ENCODE measurements around the gene AP2M1. TPM values are rescaled to one million over a fixed set of nuclear protein-coding genes. Genes with fewer than 3 reads are reported as not detected.

The AP2M1 gene
- total and polyA plus RNA-seq, 2 of the 13 experiments (the other 11 are each of a cell fraction or from before 2014, with no cell fraction given) = 126 to 146 TPM

DNA sequence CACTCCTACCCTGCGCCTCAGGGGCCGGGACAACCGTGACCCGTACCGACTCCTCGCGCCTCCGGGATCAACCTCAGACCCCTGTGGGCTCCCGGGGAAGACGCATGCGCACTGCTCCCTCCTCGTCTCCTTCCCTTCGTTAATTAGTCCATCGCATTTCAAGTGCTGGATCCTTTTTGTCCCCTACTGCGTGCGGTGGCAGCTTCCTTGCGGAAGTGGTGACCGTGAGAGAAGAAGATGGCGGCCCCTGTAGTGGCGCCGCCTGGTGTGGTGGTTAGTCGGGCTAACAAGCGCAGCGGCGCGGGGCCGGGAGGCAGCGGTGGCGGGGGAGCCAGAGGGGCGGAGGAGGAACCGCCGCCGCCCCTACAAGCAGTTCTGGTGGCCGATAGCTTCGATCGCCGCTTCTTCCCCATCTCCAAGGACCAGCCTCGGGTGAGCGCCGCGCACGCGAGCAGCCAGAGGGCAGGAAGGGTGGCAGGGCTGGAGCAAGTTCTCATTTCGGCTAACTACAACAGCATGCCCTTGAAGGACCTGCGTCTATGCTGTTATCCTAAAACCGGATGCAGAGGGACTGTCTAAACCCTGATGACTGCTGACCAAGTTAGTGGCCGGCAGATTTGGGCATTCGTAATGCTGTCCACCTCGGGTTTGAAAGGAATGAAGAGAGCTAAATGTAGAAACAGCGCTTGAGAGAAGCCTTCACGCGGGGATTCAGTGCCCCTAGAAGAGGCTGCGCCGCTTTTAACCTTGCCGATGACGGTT lies 39.3 kb upstream of the AP2M1 start, which contains the start of gene EIF2B5 (continued):
- TF ChIP-seq, protein P1, sequence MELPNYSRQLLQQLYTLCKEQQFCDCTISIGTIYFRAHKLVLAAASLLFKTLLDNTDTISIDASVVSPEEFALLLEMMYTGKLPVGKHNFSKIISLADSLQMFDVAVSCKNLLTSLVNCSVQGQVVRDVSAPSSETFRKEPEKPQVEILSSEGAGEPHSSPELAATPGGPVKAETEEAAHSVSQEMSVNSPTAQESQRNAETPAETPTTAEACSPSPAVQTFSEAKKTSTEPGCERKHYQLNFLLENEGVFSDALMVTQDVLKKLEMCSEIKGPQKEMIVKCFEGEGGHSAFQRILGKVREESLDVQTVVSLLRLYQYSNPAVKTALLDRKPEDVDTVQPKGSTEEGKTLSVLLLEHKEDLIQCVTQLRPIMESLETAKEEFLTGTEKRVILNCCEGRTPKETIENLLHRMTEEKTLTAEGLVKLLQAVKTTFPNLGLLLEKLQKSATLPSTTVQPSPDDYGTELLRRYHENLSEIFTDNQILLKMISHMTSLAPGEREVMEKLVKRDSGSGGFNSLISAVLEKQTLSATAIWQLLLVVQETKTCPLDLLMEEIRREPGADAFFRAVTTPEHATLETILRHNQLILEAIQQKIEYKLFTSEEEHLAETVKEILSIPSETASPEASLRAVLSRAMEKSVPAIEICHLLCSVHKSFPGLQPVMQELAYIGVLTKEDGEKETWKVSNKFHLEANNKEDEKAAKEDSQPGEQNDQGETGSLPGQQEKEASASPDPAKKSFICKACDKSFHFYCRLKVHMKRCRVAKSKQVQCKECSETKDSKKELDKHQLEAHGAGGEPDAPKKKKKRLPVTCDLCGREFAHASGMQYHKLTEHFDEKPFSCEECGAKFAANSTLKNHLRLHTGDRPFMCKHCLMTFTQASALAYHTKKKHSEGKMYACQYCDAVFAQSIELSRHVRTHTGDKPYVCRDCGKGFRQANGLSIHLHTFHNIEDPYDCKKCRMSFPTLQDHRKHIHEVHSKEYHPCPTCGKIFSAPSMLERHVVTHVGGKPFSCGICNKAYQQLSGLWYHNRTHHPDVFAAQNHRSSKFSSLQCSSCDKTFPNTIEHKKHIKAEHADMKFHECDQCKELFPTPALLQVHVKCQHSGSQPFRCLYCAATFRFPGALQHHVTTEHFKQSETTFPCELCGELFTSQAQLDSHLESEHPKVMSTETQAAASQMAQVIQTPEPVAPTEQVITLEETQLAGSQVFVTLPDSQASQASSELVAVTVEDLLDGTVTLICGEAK (IDR thresholded peaks at IDR 0.05) = no peak
- TF ChIP-seq, protein P1 (CRISPR knock-in tag; IDR thresholded peaks at IDR 0.05) = peak; percentile 79; the same call in 1 of the 2 replicates
- TF ChIP-seq THRA (CRISPR knock-in tag; IDR thresholded peaks at IDR 0.05; ENCODE audit: borderline replicate concordance) (peak; percentile 76), ZNF775 (CRISPR knock-in tag; IDR thresholded peaks at IDR 0.05; ENCODE audit: borderline replicate concordance) (0 out of 2 replicates have a peak, but pooled peaks have one; percentile 41), RXRA (CRISPR knock-in tag; IDR thresholded peaks at IDR 0.05) (peak; percentile 73), ZNF430 (CRISPR knock-in tag; IDR thresholded peaks at IDR 0.05) (peak; percentile 85; the same call in 1 of the 2 replicates), FOXO1 (CRISPR knock-in tag; IDR thresholded peaks at IDR 0.05) (no peak; the same call in none of the 2 replicates), ZNF225 (CRISPR knock-in tag; IDR thresholded peaks at IDR 0.05) (no peak), KDM1A (CRISPR knock-in tag; IDR thresholded peaks at IDR 0.05) (no peak), RFX5 (IDR thresholded peaks at IDR 0.05; ENCODE audit: low read depth, low read length) (no peak), MYC (CRISPR knock-in tag; IDR thresholded peaks at IDR 0.05; ENCODE audit: borderline replicate concordance) (peak; percentile 94), ZNF770 (CRISPR knock-in tag; IDR thresholded peaks at IDR 0.05) (no peak; the same call in 1 of the 2 replicates), ESRRA (CRISPR knock-in tag; IDR thresholded peaks at IDR 0.05; ENCODE audit: low read depth) (no peak)
- TF ChIP-seq, protein P2, sequence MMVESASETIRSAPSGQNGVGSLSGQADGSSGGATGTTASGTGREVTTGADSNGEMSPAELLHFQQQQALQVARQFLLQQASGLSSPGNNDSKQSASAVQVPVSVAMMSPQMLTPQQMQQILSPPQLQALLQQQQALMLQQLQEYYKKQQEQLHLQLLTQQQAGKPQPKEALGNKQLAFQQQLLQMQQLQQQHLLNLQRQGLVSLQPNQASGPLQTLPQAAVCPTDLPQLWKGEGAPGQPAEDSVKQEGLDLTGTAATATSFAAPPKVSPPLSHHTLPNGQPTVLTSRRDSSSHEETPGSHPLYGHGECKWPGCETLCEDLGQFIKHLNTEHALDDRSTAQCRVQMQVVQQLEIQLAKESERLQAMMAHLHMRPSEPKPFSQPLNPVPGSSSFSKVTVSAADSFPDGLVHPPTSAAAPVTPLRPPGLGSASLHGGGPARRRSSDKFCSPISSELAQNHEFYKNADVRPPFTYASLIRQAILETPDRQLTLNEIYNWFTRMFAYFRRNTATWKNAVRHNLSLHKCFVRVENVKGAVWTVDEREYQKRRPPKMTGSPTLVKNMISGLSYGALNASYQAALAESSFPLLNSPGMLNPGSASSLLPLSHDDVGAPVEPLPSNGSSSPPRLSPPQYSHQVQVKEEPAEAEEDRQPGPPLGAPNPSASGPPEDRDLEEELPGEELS (CRISPR knock-in tag; IDR thresholded peaks at IDR 0.05) = peak; percentile 56
